LNCaP clone FGC (cell line): ENCODE measurements around the gene P2RX1.

Source experiments
- DNase-seq: peaks from one replicate; pipeline ENCODE4 v3.0.0-alpha.2; 2011; ENCODE audit warnings: low read depth
- H3K4me3 ChIP-seq: 2 replicates; pipeline ENCODE4 v1.5.1; 2011; ENCODE audit warnings: mild to moderate bottlenecking, low read depth, low read length, control low read depth
- CTCF ChIP-seq: IDR thresholded peaks from 2 replicates; pipeline ENCODE4 v1.5.1; 2012; ENCODE audit warnings: mild to moderate bottlenecking; ENCODE audit not compliant: control insufficient read depth, insufficient read depth; ENCODE audit errors: extremely low read depth

Gene P2RX1

DNA sequence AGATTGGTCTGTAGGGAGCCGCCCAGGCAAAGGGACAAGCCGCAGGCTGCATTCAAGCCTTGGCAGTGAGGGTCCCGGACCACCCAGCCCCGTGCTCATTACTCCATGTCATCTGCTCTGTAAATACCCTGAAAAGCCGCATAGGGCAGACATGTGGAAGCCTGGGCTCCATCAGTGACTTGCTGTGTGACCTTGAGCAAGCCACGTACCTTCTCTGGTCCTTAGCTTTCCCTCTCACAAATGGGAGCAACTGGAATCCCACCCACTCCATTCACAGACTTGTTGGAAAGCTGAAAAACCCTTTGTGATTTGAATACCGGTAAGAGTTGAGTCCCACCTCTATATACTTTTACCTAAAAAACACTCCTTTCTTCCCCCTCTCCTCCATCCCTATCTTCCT lies 35.3 kb downstream of the P2RX1 start:
- H3K4me3 ChIP-seq, result no peak overlapping the region
- no peak for TF ChIP-seq CTCF
- no peak for DNase-seq

GRCh38 chr17:3879591-3880417 lies 36.5 kb downstream of the P2RX1 start:
- TF ChIP-seq CTCF, result no peak
- H3K4me3 ChIP-seq, result no peak overlapping the region
- DNase-seq, result no peak

DNA sequence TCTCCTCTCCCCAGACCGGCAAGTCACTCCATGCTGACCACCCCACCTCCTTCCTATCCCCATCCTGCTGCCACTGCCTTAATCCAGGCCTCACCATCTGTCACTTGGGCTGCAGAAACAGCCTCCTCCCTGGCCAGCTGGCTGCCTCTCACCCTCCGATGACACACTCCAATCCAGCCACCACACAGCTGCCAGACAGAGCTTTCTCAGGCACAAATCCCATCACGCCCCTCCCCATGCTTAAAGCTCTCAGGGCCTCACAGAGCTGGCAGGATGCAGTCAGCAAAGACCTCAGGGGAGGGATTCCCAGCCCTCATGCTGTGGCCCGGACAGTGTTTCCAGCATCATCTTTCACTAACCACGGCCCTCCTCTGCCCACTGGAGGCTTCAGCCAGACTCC lies 37.1 kb downstream of the P2RX1 start:
- no peak for TF ChIP-seq CTCF

GRCh38 chr17:3877220-3877619 lies 39.0 kb downstream of the P2RX1 start:
- no peak for TF ChIP-seq CTCF
- DNase-seq, result no peak
- no peak overlapping the region for H3K4me3 ChIP-seq

More for the DNA sequence above, 37.1 kb downstream of the P2RX1 start:
- H3K4me3 ChIP-seq, result no peak overlapping the region
- DNase-seq, result no peak

- no peak overlapping the region for H3K4me3 ChIP-seq
- DNase-seq, result no peak
- TF ChIP-seq CTCF, result no peak
Measured at GRCh38 chr17:3875317-3875716, 40.9 kb downstream of the P2RX1 start.

GRCh38 chr17:3873862-3874261 lies 42.4 kb downstream of the P2RX1 start:
- TF ChIP-seq CTCF, result no peak
- DNase-seq, result no peak

DNA sequence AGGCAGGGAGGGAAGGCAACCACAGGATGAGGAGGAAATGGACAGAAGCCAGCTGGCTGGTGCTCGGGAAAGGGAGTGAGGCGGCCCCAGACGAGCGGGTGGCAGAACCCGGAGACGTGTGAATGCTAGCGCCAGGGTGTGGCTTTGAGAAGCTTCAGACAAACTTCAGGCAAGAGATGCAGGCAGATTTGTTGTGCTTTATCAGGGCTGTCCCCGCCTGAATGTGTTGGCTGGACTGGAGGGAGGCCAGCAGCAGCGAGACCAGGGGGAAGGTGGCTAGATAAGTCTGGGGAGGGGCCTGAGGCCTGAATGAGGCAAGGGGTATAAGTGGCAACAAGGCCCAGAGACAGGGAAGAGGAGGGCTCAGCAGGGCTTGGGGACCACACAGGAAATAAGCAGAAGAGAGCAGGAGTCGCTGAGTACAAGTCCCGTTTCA lies 45.4 kb downstream of the P2RX1 start:
- DNase-seq, result no peak
- no peak overlapping the region for H3K4me3 ChIP-seq
- no peak for TF ChIP-seq CTCF

More at GRCh38 chr17:3873862-3874261, 42.4 kb downstream of the P2RX1 start:
- H3K4me3 ChIP-seq, result no peak overlapping the region
